Activated B cell treated with CpG ODN at 0.5 μM for 24 hours (primary cell): Measurements from ENCODE around the gene SLC35E4. TPM values are rescaled to one million over a fixed set of nuclear protein-coding genes. Genes with fewer than 3 reads are reported as not detected.

ENCODE experiments used
- ATAC-seq: fragments of 200-7000 bp; cut with Tn5 transposase; one replicate; pipeline ENCODE4 v1.10.0; 2021; ENCODE audit warnings: low read depth, mild to moderate bottlenecking, moderate library complexity
- CTCF ChIA-PET: fragments of 350-600 bp; sonication (Branson Sonifier 250); formaldehyde crosslinking; loops from one replicate; lab custom pipeline; 2021; ENCODE audit warnings: antibody characterized with exemption; lab: Charles Lee
- POLR2A ChIA-PET: fragments of 350-600 bp; sonication (Branson Sonifier 250); formaldehyde crosslinking; loops from one replicate; lab custom pipeline; 2021; ENCODE audit warnings: antibody characterized with exemption; lab: Charles Lee
- DNase-seq: peaks from one replicate; pipeline ENCODE4 v3.0.0; 2022
- H3K27ac Mint-ChIP-seq: one replicate; pipeline ENCODE4 v1.8.0; 2020; ENCODE audit warnings: mixed read lengths
- H3K27me3 Mint-ChIP-seq: one replicate; pipeline ENCODE4 v1.8.0; 2021; ENCODE audit warnings: mixed read lengths
- H3K36me3 Mint-ChIP-seq: one replicate; pipeline ENCODE4 v1.8.0; 2021; ENCODE audit warnings: low read depth, mixed read lengths
- H3K4me1 Mint-ChIP-seq: one replicate; pipeline ENCODE4 v1.8.0; 2021; ENCODE audit warnings: mixed read lengths
- H3K4me3 Mint-ChIP-seq: one replicate; pipeline ENCODE4 v1.8.0; 2020; ENCODE audit warnings: mild to moderate bottlenecking, mixed read lengths
- H3K9me3 Mint-ChIP-seq: one replicate; pipeline ENCODE4 v1.8.0; 2020; ENCODE audit warnings: mixed read lengths
- CTCF ChIP-seq: fragments of 200-600 bp; IDR thresholded peaks from one replicate; pipeline ENCODE4 v1.8.0; 2022; ENCODE audit warnings: antibody characterized with exemption, mild to moderate bottlenecking
- intact Hi-C: fragments of 100-400 bp; cut with micrococcal nuclease; formaldehyde crosslinking; loops from one replicate; pipeline ENCODE4 v1.15.1; 2024
- total RNA-seq: library from RNA; stranded (reverse); gene quantifications from 2 replicates; pipeline ENCODE4 v1.2.3, GENCODE V29; 2022

SLC35E4 gene
- total RNA-seq, 1 donor from 2014 or later, result 1.8 TPM

GRCh38 chr22:30610299-30610698 is 25.3 kb upstream of the SLC35E4 start:
- Mint-ChIP-seq H3K27me3 (peaks cover 8% of the 10 kb centered on the region), H3K36me3 (no peaks in the 10 kb centered on the region), H3K9me3 (no peaks in the 10 kb centered on the region), H3K27ac (no peak overlapping the region), H3K4me1 (peaks cover 35% of the 10 kb centered on the region), H3K4me3 (no peak overlapping the region)
- ATAC-seq, result no peak
- intact Hi-C loops, result no loop called here
- ChIA-PET POLR2A (no interaction called here), CTCF (interaction anchor here (1.0 kb wide), 1 partner anchor 145 kb away, joined by 3 read pairs; no protein-coding TSS in a partner anchor)
- TF ChIP-seq CTCF, result no peak
- DNase-seq, result no peak

DNA sequence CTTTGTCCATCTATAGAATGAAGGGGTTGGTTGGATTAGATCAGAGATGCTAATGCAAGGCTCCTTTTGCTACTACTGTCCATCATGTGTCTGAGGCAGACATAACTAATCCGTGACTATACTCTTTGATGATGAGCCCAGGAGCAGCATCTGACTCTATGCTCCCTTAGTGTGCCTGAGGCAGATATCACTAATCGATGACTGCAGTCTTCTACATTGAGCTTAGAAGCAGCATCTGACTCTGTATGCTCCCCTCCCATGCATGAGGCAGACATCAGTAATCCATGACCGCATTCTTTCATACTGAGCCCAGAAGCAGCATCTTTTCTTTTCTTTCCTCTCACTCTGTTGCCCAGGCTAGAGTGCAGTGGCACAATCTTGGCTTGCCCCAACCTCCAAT is 24.4 kb upstream of the SLC35E4 start:
- POLR2A ChIA-PET, result no interaction called here
- no peak for ATAC-seq

DNA sequence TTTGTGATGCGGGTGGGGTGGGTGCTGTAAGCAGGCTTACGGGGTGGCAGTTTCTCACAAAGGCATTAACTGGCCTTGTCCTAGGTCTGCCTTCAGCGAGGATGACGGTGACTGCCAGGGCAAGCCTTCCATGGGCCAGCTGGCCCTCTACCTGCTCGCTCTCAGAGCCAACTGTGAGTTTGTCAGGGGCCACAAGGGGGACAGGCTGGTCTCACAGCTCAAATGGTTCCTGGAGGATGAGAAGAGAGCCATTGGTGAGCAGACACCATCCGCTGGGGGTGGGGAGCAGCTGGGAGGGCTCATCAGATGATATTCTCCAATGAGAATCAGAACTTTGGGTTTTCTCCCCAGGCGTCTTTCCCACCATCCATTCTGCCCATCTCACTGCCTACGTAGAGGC is 22.8 kb upstream of the SLC35E4 start:
- CTCF ChIA-PET, result no interaction called here
- H3K9me3 Mint-ChIP-seq, result no peaks in the 10 kb centered on the region

More for the DNA sequence above, 24.4 kb upstream of the SLC35E4 start:
- H3K27me3 Mint-ChIP-seq, result peaks cover 8% of the 10 kb centered on the region
- DNase-seq, result no peak
- no peak overlapping the region for H3K4me3 Mint-ChIP-seq
- no peaks in the 10 kb centered on the region for H3K36me3 Mint-ChIP-seq
- intact Hi-C loops, result no loop called here
- no peaks in the 10 kb centered on the region for H3K9me3 Mint-ChIP-seq
- no peak overlapping the region for H3K27ac Mint-ChIP-seq
- TF ChIP-seq CTCF, result no peak
- peaks cover 27% of the 10 kb centered on the region for H3K4me1 Mint-ChIP-seq
- CTCF ChIA-PET, result no interaction called here

GRCh38 chr22:30614268-30614667 is 21.3 kb upstream of the SLC35E4 start:
- Mint-ChIP-seq H3K4me1 (peaks cover 2% of the 10 kb centered on the region), H3K4me3 (no peak overlapping the region), H3K27ac (no peak overlapping the region), H3K36me3 (no peaks in the 10 kb centered on the region), H3K9me3 (no peaks in the 10 kb centered on the region), H3K27me3 (peaks cover 12% of the 10 kb centered on the region)
- ChIA-PET CTCF (no interaction called here), POLR2A (no interaction called here)
- intact Hi-C loops, result no loop called here
- ATAC-seq (no peak), DNase-seq (no peak)
- TF ChIP-seq CTCF, result no peak

More for the DNA sequence above, 22.8 kb upstream of the SLC35E4 start:
- H3K4me1 Mint-ChIP-seq, result peaks cover 13% of the 10 kb centered on the region
- TF ChIP-seq CTCF, result no peak
- H3K36me3 Mint-ChIP-seq, result no peaks in the 10 kb centered on the region
- POLR2A ChIA-PET, result no interaction called here
- H3K27me3 Mint-ChIP-seq, result peaks cover 12% of the 10 kb centered on the region
- no peak overlapping the region for H3K4me3 Mint-ChIP-seq
- intact Hi-C loops, result no loop called here
- H3K27ac Mint-ChIP-seq, result no peak overlapping the region
- ATAC-seq (no peak), DNase-seq (no peak)

DNA sequence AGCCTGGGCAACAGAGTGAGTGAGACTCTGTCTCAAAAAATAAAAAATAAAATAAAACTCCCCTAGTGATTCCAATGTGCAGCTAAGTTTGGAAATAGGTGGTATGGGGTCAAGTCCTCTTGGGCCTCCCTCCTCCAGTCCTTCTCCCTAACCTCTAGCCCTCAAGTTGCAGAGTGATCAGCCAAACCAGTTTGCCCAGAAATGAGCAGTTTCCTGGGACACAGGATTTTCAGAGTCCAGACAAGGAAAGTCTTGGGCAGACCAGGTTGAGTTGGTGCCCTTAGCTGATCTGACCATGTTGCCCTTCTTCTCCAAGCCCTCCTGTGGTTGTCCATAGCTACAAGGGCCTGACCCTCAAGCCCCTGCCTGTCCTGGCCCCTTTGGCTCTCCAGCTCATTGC is 20.7 kb upstream of the SLC35E4 start:
- H3K36me3 Mint-ChIP-seq, result no peaks in the 10 kb centered on the region
- no peak overlapping the region for H3K27ac Mint-ChIP-seq
- POLR2A ChIA-PET, result no interaction called here
- H3K4me1 Mint-ChIP-seq, result no peaks in the 10 kb centered on the region
- ATAC-seq, result no peak
- peaks cover 12% of the 10 kb centered on the region for H3K27me3 Mint-ChIP-seq
- no peak for TF ChIP-seq CTCF
- no peak overlapping the region for H3K4me3 Mint-ChIP-seq
- CTCF ChIA-PET, result no interaction called here
- no peak for DNase-seq
- H3K9me3 Mint-ChIP-seq, result no peaks in the 10 kb centered on the region
- intact Hi-C loops, result no loop called here
